ENCODE data around the gene SCLT1. TPM values are rescaled to one million over a fixed set of nuclear protein-coding genes. Genes with fewer than 3 reads are reported as not detected.

Gene SCLT1
- total RNA-seq, 1 experiment from 2014 or later: 15.2 TPM

- ChIA-PET CTCF (no interaction called here), POLR2A (ENCODE audit: unreplicated experiment) (no interaction called here)
- Histone ChIP-seq H3K4me1 (ENCODE audit: insufficient read depth, low read length) (no peaks in the 10 kb centered on the region), H3K27ac (ENCODE audit: low read length) (no peak overlapping the region), H3K4me2 (ENCODE audit: low read length) (no peak overlapping the region), H3K79me2 (ENCODE audit: low read length) (peaks cover 19% of the 10 kb centered on the region), H3F3A (ENCODE audit: low read length, unreplicated experiment) (no peaks in the 10 kb centered on the region), H3K9me3 (ENCODE audit: low read length) (no peaks in the 10 kb centered on the region), H3K36me3 (ENCODE audit: low read depth, low read length) (peaks cover 11% of the 10 kb centered on the region), H3K9me2 (replicated peaks; ENCODE audit: low read length) (no peaks in the 10 kb centered on the region), H3K4me3 (ENCODE audit: low read length) (no peak overlapping the region), H3K27me3 (ENCODE audit: low read length) (no peaks in the 10 kb centered on the region), H3K9ac (ENCODE audit: low read length) (no peak overlapping the region), H2AFZ (ENCODE audit: low read length) (no peak overlapping the region), H4K20me1 (ENCODE audit: low read length) (no peaks in the 10 kb centered on the region)
- TF ChIP-seq EZH2phosphoT487 (IDR thresholded peaks at IDR 0.05; ENCODE audit: borderline replicate concordance, low read length) (no peak), EZH2 (IDR thresholded peaks at IDR 0.05; ENCODE audit: low read length, unreplicated experiment) (no peak), CTCF (conservative IDR thresholded peaks at IDR 0.05; ENCODE audit: low read depth, low read length) (no peak)
- no TSS peak for BruUV-seq (replicated peaks)
- no peak for ATAC-seq
- intact Hi-C loops (cut with micrococcal nuclease): no loop called here
- DNase-seq: no peak
Measured at GRCh38 chr4:128844931-128845330, 248.4 kb downstream of the SCLT1 start.

GRCh38 chr4:128841402-128841801 lies 251.9 kb downstream of the SCLT1 start:
- no peaks in the 10 kb centered on the region for H3K4me1 ChIP-seq (ENCODE audit: insufficient read depth, low read length)
- ATAC-seq (no peak), DNase-seq (peak; percentile 7)
- no peak overlapping the region for H3K4me2 ChIP-seq (ENCODE audit: low read length)
- no peak overlapping the region for H3K27ac ChIP-seq (ENCODE audit: low read length)
- POLR2A ChIA-PET (ENCODE audit: unreplicated experiment): no interaction called here
- H4K20me1 ChIP-seq (ENCODE audit: low read length): no peaks in the 10 kb centered on the region
- CTCF ChIA-PET: no interaction called here
- H3K4me3 ChIP-seq (ENCODE audit: low read length): no peak overlapping the region
- no peak overlapping the region for H2AFZ ChIP-seq (ENCODE audit: low read length)
- H3K27me3 ChIP-seq (ENCODE audit: low read length): no peaks in the 10 kb centered on the region
- H3K79me2 ChIP-seq (ENCODE audit: low read length): peaks cover 54% of the 10 kb centered on the region
- no peaks in the 10 kb centered on the region for H3K9me2 ChIP-seq (replicated peaks; ENCODE audit: low read length)
- no peak for TF ChIP-seq EZH2phosphoT487 (IDR thresholded peaks at IDR 0.05; ENCODE audit: borderline replicate concordance, low read length)
- peaks cover 3% of the 10 kb centered on the region; the same call in 1 of the 2 replicates for H3K36me3 ChIP-seq (ENCODE audit: low read depth, low read length)
- no TSS peak for BruUV-seq (replicated peaks)
- no peaks in the 10 kb centered on the region for H3F3A ChIP-seq (ENCODE audit: low read length, unreplicated experiment)
- no peak overlapping the region for H3K9ac ChIP-seq (ENCODE audit: low read length)
- no peaks in the 10 kb centered on the region for H3K9me3 ChIP-seq (ENCODE audit: low read length)
- intact Hi-C loops (cut with micrococcal nuclease): no loop called here

- H3K79me2 ChIP-seq (ENCODE audit: low read length): peaks cover 55% of the 10 kb centered on the region
- BruUV-seq (replicated peaks): no TSS peak
- no peaks in the 10 kb centered on the region for H3F3A ChIP-seq (ENCODE audit: low read length, unreplicated experiment)
- H3K36me3 ChIP-seq (ENCODE audit: low read depth, low read length): 0 out of 2 replicates have a peak, but pooled peaks cover 3% of the 10 kb centered on the region
- H2AFZ ChIP-seq (ENCODE audit: low read length): no peak overlapping the region
- H3K27me3 ChIP-seq (ENCODE audit: low read length): no peaks in the 10 kb centered on the region
- ATAC-seq (no peak), DNase-seq (no peak)
- intact Hi-C loops (cut with micrococcal nuclease): no loop called here
- no peaks in the 10 kb centered on the region for H3K9me2 ChIP-seq (replicated peaks; ENCODE audit: low read length)
- no peaks in the 10 kb centered on the region for H4K20me1 ChIP-seq (ENCODE audit: low read length)
- H3K4me2 ChIP-seq (ENCODE audit: low read length): no peak overlapping the region
- CTCF ChIA-PET: no interaction called here
- H3K4me1 ChIP-seq (ENCODE audit: insufficient read depth, low read length): no peaks in the 10 kb centered on the region
- no peak overlapping the region for H3K4me3 ChIP-seq (ENCODE audit: low read length)
- no peaks in the 10 kb centered on the region for H3K9me3 ChIP-seq (ENCODE audit: low read length)
- H3K9ac ChIP-seq (ENCODE audit: low read length): no peak overlapping the region
- POLR2A ChIA-PET (ENCODE audit: unreplicated experiment): no interaction called here
- H3K27ac ChIP-seq (ENCODE audit: low read length): no peak overlapping the region
- TF ChIP-seq EZH2 (IDR thresholded peaks at IDR 0.05; ENCODE audit: low read length, unreplicated experiment) (no peak), CTCF (conservative IDR thresholded peaks at IDR 0.05; ENCODE audit: low read depth, low read length) (no peak), EZH2phosphoT487 (IDR thresholded peaks at IDR 0.05; ENCODE audit: borderline replicate concordance, low read length) (no peak)
Measured at GRCh38 chr4:128840711-128841318, 252.5 kb downstream of the SCLT1 start.

All from PC-3 (cell line).